Lung (tissue), 12 donors: ENCODE data around the gene CD47. TPM values are rescaled to one million over a fixed set of nuclear protein-coding genes. Genes with fewer than 3 reads are reported as not detected.

Source experiments
- ATAC-seq: fragments of 200-7000 bp; cut with Tn5 transposase; one replicate; pipeline ENCODE4 v1.9.1; 2020; ENCODE audit warnings: moderate number of reproducible peaks; ENCODE audit not compliant: insufficient read depth, low FRiP score
- DNase-seq, 3 donors: peaks; one replicate each; pipeline ENCODE4 v3.0.0-alpha.2; 2013 to 2017
- H3K27ac ChIP-seq, 2 donors: one replicate each; pipeline ENCODE4 v1.5.1; 2013; ENCODE audit warnings: mild to moderate bottlenecking in 2 of 2, moderate library complexity in 2 of 2, control low read depth in 1 of 2, inconsistent platforms in 1 of 2, low read depth in 1 of 2, low read length in 1 of 2
- H3K27me3 ChIP-seq, 3 donors: one replicate each; pipeline ENCODE4 v1.5.1; 2013; ENCODE audit warnings: low read length in 2 of 3; ENCODE audit not compliant: control insufficient read depth in 3 of 3, insufficient read depth in 3 of 3
- H3K36me3 ChIP-seq, 4 donors: one replicate each; pipeline ENCODE4 v1.5.1; 2013; ENCODE audit warnings: low read length in 4 of 4, mild to moderate bottlenecking in 1 of 4, moderate library complexity in 1 of 4; ENCODE audit not compliant: control insufficient read depth in 4 of 4, insufficient read depth in 4 of 4
- H3K4me1 ChIP-seq, 5 donors: one replicate each; pipeline ENCODE4 v1.5.1; 2013; ENCODE audit warnings: low read length in 5 of 5, mild to moderate bottlenecking in 2 of 5, moderate library complexity in 1 of 5; ENCODE audit not compliant: control insufficient read depth in 5 of 5, insufficient read depth in 5 of 5
- H3K4me3 ChIP-seq: one replicate; pipeline ENCODE4 v1.5.1; 2013; ENCODE audit warnings: mild to moderate bottlenecking, control low read depth, moderate library complexity
- H3K9ac ChIP-seq, 2 donors: one replicate each; pipeline ENCODE4 v1.5.1; 2013; ENCODE audit warnings: low read length in 2 of 2, control low read depth in 1 of 2; ENCODE audit not compliant: insufficient read depth in 1 of 2
- H3K9me3 ChIP-seq, 4 donors: one replicate each; pipeline ENCODE4 v1.5.1; 2013; ENCODE audit warnings: low read length in 3 of 4, mild to moderate bottlenecking in 1 of 4, moderate library complexity in 1 of 4; ENCODE audit not compliant: control insufficient read depth in 4 of 4, insufficient read depth in 3 of 4
- WGBS, 2 donors: extraction: QIAGEN DNeasy Blood & Tissue Kit; methylation state at CpG; one replicate each; pipeline ENCODE4 v1.1.7; 2013; 5-methylcytosine and 5-hydroxymethylcytosine counted together
- polyA plus RNA-seq, 2 donors: library from polyadenylated mRNA; stranded (reverse); fragments of 200-250 nt; gene quantifications; one replicate each; pipeline ENCODE4 v1.2.1, GENCODE V29; 2013
- total RNA-seq, 2 donors: library from RNA; depleted of rRNA in 1 of 2; stranded (reverse); fragments of >200 nt in 1 of 2; gene quantifications; one replicate each; pipeline ENCODE4 v1.2.1, GENCODE V29; 2014 to 2021
- TF ChIP-seq, protein P1 (sequence below): IDR thresholded peaks from 2 replicates; pipeline ENCODE4 v1.5.1; 2012; ENCODE audit warnings: mild to moderate bottlenecking; ENCODE audit errors: control extremely low read depth, extremely low read depth
- donor health status: control.
- donor health status: control.
- donor health status: Bipolar disorder and iron deficiency.
- donor health status: healthy.
- donor health status: DM: yes; HTN: yes; CAD: no.

Gene CD47
- total and polyA plus RNA-seq, 4 donors: 115 to 410 (median 133) TPM

DNA sequence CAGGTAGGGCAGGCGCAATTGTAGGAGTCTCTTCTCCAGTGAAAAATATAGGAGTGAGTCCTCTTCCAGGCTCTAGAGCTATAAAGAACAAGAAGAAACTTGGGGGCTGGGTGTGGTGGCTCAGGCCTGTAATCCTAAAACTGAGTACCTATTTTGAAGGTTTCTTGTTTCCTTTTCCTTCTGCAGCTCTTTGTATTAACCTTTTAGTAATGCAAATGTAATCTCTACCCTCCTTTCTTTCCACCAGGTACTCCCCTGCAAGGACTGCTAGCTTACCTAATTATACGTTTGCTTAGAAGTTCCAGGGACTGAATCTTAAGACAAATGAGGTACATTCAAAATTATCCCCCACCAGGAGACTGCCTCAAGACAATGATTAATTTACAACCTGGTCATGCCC lies 75.9 kb downstream of the CD47 start:
- Histone ChIP-seq H3K4me1 (no peaks in the 10 kb centered on the region), H3K9ac (no peak overlapping the region), H3K27ac (no peak overlapping the region), H3K9me3 (no peaks in the 10 kb centered on the region), H3K4me3 (no peak overlapping the region), H3K27me3 (no peaks in the 10 kb centered on the region), H3K36me3 (no peaks in the 10 kb centered on the region)
- ATAC-seq (no peak), DNase-seq (no peak)
- TF ChIP-seq, protein P1, sequence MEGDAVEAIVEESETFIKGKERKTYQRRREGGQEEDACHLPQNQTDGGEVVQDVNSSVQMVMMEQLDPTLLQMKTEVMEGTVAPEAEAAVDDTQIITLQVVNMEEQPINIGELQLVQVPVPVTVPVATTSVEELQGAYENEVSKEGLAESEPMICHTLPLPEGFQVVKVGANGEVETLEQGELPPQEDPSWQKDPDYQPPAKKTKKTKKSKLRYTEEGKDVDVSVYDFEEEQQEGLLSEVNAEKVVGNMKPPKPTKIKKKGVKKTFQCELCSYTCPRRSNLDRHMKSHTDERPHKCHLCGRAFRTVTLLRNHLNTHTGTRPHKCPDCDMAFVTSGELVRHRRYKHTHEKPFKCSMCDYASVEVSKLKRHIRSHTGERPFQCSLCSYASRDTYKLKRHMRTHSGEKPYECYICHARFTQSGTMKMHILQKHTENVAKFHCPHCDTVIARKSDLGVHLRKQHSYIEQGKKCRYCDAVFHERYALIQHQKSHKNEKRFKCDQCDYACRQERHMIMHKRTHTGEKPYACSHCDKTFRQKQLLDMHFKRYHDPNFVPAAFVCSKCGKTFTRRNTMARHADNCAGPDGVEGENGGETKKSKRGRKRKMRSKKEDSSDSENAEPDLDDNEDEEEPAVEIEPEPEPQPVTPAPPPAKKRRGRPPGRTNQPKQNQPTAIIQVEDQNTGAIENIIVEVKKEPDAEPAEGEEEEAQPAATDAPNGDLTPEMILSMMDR: no peak
- 98 to 99% methylated on average over 2 of the region's 2 CpGs for WGBS, 2 donors

DNA sequence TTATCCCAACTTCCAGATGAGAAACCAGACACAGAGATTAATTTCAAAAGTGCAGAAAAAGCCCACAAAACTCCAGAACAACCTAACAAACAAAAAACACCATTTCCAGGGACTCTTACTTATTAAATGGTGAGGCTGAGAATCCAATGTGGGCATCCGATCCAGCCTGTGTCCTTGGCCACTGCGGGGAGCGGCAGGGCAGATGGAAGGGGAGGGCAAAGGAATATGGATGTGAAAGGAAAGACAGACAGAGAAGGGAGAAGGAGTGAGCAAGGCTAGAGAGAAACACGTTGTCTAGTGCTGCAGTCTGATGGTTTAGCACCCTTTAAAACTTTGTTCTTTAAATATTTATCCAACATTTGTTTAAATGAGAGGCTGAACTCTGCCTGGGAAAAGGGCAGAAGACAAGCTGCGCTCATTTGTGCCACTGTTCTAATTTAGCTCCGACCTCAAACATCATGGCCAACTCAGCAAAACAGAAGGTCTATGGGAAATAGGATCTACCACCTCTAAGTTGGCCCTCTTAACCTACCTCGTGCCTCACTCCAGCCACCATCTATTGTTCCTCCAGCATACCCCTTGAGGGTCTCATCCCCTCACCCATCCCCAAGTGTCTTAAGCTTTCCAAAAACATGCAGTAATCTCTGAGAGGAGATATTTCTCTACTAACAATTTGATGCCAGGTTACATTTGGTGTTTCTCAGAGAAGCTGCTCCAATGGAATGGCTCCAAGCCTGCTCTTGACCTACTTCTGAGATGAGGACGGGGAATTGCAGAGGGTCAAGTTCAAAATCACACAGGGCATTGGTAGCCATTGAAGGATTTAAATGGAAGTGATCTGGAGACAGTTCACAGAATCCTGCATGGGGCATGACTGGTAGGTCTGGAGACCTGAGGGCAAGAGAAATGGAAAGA lies 77.4 kb downstream of the CD47 start:
- TF ChIP-seq, protein P1: no peak
- Histone ChIP-seq H3K4me1 (no peaks in the 10 kb centered on the region), H3K9ac (no peak overlapping the region), H3K27ac (no peak overlapping the region), H3K4me3 (no peak overlapping the region), H3K9me3 (no peaks in the 10 kb centered on the region), H3K27me3 (no peaks in the 10 kb centered on the region), H3K36me3 (no peaks in the 10 kb centered on the region)
- 79 to 84% methylated on average over 8 of the region's 8 CpGs for WGBS, 2 donors
- ATAC-seq (no peak), DNase-seq (no peak)

DNA sequence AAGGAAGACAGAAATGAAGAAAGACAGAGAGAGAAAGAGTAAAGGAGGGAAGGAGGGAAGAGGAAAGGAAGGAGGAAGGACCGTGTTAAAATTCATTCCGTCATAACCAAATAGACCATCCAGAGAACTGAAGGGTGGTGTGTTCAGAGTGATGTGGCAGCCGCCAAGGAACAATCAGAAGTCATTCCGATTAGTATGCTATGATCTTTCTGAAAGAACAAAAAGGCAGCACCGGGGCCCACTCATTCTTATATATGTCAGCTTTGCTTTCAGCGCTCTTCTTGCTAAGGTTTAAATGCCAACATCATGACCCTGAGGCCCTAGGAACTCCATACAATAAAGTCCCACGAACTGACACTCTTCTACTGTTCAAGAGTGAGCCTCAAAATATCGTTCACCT lies 78.5 kb downstream of the CD47 start:
- 90 to 93% methylated on average over 8 of the region's 8 CpGs for WGBS, 2 donors
- H3K9me3 ChIP-seq: no peaks in the 10 kb centered on the region
- no peak overlapping the region for H3K4me3 ChIP-seq
- no peak for DNase-seq
- no peaks in the 10 kb centered on the region for H3K27me3 ChIP-seq
- ATAC-seq: no peak
- H3K36me3 ChIP-seq: no peaks in the 10 kb centered on the region
- TF ChIP-seq, protein P1: no peak
- H3K27ac ChIP-seq: no peak overlapping the region
- H3K4me1 ChIP-seq: no peaks in the 10 kb centered on the region
- H3K9ac ChIP-seq: no peak overlapping the region
